Stimulated activated CD4-positive, alpha-beta T cell treated with anti-CD3 and anti-CD28 coated beads, Interleukin-2, amount 100 ng/mL, for 24 hours (primary cell): ENCODE data around the gene GLRX5.
"Not testable (repeated sequence)": the region's sequence is repeated elsewhere in the genome, so short reads cannot be mapped to it uniquely, and the experiment has no call there.

ENCODE experiments used
- DNase-seq, 2 donors: peaks; one replicate each; pipeline ENCODE4 v3.0.0-alpha.2; 2020

GLRX5 gene

DNA sequence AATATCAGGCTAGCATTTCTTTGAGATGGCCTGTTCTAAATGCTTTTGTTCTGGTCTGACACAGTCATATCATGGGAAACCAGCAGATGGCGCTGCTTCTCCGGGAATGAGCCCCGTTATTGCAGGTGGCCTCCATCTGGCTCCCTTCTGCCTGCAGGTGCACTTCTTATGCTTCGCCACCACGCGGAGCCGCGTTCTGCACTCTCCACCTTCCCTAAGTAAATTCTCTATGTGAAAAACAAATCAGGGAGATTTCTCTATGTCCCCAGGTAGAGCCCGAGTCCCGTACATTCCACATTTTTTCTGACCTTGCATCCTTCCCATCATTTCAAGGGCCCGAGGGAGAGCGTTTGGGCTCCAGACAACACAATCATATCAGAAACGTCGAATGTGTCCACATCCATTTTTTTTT is 26.2 kb downstream of the GLRX5 start:
- peak; percentile 90 to 94 for DNase-seq

DNA sequence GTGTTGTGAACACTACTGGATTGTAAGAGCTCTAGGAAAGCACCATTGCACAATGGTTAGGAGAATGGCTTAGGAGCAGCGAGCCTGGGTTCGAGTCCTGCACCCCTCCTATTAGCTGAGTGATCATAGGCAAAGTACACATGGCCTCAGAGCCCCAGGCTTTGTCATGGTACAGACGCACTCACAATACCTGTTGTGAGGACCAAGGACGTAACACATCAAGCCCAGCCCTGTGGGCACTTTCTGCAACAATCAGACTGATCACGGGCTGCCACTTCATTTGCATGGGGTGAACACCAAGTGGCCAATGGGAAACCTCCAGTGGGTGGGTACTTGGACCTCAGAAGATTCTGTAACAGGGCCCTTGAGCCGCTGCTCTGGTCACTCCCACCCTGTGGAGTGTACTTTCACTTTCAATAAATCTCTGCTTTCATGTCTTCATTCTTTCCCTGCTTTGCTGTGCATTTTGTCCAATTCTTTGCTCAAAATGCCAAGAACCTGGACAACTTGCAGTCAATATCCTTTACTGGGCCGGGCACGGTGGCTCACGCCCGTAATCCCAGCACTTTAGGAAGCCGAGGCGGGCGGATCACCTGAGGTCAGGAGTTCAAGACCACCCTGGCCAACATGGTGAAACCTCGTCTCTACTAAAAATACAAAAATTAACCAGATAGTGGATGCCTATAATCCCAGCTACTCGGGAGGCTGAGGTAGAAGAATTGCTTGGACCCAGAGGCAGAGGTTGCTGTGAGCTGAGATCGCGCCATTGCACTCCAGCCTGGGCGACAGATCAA is 28.2 kb downstream of the GLRX5 start:
- DNase-seq, result no peak

DNA sequence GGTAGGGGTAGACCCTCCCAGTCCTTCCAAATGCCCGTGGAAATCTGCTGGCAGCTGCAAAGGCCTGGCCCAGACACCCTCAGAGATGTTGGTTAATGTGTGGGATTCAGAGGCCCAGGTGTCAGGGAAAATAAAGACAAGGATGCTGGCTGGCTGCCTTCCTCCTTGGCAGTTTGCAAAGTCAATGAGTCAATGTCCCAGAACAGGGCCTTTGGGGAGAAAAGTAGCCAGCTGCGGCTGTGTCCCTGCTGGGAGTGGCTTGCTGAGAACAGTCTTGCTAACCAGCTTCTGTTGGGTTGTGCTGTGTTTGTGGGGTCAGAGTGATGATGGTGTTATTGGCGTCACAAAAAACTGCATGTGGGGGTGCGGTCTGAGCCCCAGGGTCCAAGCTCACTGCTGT is 29.2 kb downstream of the GLRX5 start:
- DNase-seq, result no peak

DNA sequence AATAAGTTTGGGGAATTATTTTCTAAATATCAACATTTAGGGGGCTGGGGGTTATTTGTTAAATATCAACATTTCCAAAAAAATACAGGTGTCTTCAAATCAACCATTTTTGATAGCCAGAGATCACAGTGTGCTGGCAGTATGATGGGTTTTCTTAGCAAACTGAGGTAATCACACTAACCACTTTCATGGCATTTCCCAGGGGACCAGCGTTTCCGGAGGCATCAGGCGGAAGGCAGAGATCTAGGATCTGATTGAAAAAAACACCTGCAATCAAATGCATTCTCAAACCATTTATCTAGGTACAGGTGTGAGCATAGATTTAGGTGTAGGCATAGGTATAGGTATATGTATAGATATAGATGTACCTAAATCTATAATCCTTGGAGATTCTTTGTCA is 34.6 kb downstream of the GLRX5 start:
- DNase-seq, result no peak

DNA sequence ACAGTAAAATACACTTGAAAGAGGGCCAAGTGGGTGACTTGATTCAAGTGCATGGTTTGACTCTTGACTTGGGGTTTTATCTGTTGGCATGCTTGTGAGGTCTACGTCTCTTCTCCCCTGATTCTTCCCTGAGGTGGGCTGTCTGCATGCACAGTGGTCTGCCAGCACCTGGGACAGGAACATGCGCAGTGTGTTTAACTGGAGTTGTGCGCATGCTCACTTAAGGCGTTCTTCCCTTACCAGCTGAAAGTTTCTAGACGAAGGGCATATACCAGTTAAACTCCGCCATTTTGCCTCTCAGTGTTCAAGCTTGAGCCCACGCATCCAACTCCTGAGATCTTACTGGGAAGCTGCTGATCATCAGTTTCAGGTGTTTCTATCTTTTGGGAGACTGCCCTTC is 38.5 kb downstream of the GLRX5 start:
- DNase-seq, result no peak

DNA sequence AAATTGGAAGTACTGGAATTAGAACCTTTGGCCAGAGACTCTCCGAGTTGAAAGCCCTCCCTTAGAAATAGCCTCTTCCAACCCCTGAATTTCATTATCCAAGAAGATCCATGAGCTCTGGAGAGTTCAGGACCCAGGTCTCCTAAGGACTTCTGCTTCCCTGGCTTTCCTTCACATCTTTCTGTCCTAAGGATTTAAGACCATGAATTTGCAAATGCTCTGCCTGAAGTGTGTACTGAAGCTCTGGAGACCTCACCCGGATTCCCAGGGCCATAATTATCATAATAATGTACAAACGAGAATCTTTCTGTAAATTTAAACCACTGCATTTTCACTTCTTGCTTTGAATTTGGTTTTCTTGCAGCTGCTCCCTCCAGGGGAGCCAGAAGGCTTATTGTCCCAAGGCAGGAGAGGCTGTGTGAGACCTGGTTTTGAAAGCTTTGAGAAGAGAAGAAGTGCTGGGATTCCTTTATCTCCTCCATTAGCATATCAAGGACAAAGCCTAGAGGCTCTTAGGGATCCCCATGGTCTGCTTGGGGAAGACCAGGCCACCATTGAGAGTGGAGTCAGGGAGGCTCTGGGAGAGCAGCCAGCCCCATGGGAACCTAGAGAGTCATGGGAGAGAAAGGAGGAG is 41.1 kb downstream of the GLRX5 start:
- no peak for DNase-seq

DNA sequence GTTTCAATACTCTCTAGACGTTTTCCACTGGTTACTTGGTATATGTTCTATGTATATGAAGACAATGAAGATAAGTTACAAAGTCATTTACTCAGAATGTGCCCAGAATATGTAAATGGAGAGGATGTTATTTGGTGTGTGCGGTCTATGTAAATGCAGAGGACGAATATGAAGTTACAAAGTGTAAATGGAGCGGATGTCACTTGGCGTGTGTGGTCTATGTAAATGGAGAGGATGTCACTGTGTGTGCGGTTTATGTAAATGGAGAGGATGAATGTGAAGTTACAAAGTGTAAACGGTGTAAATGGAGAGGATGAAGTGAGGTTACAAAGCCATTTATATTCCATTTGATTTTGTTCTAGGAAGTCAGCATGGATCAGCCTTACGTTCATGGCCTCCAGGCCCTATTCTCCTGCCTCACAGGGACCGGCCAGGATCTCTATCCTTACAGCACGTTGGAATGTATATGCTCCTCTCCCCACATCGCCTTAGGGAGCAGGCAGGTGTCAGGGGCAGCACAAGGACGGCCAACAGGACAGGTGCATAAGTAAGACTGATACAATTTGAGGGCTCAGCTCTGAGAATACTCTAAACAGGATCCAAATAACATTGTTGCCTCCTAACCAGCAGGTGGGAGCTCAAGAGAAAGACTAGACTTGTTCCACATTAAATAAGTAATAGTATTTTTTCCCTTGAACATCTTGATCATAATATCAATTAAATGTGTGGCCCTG is 42.4 kb downstream of the GLRX5 start:
- no peak for DNase-seq

DNA sequence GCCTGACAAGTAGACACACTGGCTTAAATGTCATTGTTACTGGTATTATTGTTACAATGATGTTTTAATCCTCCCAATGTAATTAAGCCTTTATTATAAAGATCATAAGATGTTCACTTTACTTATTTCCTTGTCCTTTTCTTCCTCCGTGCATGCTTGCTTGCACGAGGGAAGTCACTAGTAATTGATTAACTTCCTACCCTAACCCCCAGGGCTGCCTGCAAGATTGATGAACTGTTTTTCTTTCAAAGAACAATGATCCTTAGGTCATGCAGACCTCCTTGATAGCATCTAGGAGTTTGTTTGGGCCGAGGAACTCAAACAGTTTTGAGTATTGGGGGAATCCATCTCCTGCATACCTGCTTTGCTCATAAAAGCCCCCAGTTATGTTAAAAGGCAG is 43.0 kb downstream of the GLRX5 start:
- no peak for DNase-seq

DNA sequence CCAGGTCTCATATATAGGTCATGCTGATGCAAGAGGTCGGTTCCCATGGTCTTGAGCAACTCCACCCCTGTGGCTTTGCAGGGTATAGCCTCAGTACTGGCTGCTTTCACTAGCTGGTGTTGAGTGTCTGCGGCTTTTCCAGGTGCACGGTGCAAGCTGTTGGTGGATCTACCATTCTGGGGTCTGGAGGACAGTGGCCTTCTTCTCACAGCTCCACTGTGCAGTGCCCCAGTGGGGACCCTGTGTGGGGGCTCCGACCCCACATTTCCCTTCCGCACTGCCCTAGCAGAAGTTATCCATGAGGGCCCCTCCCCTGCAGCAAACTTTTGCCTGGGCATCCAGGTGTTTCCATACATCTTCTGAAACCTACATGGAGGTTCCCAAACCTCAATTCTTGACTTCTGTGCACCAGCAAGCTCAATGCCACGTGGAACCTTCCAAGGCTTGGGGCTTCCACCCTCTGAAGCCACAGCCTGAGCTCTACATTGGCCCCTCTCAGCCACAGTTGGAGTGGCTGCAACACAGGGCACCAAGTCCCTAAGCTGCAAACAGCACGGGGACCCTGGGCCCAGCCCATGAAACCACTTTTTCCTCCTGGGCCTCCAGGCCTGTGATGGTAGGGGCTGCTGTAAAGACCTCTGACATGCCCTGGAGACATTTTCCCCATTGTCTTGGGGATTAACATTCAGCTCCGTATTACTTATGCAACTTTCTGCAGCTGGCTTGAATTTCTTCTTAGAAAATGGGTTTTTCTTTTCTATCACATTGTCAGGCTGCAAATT is 49.2 kb downstream of the GLRX5 start:
- DNase-seq, result not testable (repeated sequence)

DNA sequence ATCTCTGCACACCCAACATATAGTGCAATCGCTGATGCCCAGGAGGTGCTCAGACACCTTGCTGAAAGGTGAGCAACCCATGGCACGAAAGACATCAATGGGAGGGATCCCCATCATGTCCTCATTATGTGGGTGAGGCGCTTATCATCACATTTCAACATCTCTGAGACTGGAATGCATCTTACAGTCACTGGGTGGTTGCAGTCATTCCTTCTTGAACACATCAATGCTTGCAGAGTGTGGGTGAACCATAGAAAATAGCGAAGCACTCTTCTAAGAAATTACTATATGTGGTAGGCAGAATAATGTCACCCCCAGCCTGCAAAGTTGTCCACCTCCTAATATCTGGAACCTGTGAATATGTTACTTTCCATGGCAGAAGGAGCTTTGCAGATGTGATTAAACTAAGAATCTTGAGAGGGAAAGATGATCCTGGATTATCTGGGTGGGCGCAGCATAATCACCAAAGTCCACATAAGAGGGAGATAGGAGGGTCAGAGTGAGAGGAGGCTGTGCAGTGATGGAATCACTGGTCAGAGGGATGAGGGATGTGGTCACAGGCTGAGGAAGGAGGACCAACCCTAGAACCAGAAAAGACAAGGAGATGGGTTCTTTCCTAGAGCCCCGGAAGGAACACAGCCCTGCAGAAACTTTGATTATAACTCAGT is 51.2 kb downstream of the GLRX5 start:
- no peak for DNase-seq

DNA sequence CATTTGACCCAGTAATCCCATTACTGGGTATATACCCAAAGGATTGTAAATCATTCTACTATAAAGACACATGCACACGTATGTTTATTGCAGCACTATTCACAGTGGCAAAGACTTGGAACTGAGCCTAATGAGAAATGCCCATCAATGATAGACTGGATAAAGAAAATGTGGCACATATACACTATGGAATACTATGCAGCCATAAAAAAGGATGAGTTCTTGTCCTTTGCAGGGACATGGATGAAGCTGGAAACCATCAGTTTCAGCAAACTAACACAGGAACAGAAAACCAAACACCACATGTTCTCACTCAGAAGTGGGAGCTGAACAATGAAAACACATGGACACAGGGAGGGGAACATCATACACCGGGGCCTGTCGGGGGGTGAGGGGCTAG is 56.3 kb downstream of the GLRX5 start:
- not testable (repeated sequence) for DNase-seq
